Esophagus squamous epithelium (tissue), 5 donors: ENCODE measurements around the gene DNAJC22. TPM values are rescaled to one million over a fixed set of nuclear protein-coding genes. Genes with fewer than 3 reads are reported as not detected.

Experiments
- DNase-seq: peaks from one replicate; lab custom pipeline; 2025; lab: John Stamatoyannopoulos, UW
- H3K27ac ChIP-seq, 4 donors: fragments of 200-600 bp; sonication (generic); one replicate each; pipeline ENCODE4 v1.5.1; 2016 to 2019; ENCODE audit warnings: mild to moderate bottlenecking in 1 of 4
- H3K27me3 ChIP-seq, 4 donors: fragments of 200-600 bp; sonication (generic); 1 replicate in 3 of 4; 2 replicates in 1 of 4; pipeline versions ENCODE4 v1.5.1 to v1.6.0; 2017 to 2021; ENCODE audit warnings: antibody characterized with exemption in 1 of 4
- H3K36me3 ChIP-seq, 3 donors: fragments of 200-600 bp; sonication (generic); one replicate each; pipeline ENCODE4 v1.5.1; 2016 to 2019
- H3K4me1 ChIP-seq, 3 donors: fragments of 200-600 bp; sonication (generic); one replicate each; pipeline ENCODE4 v1.5.1; 2017 to 2019
- H3K4me3 ChIP-seq, 4 donors: fragments of 200-600 bp; sonication (generic); 1 replicate in 3 of 4; 2 replicates in 1 of 4; pipeline ENCODE4 v1.5.1; 2016 to 2019; ENCODE audit warnings: mild to moderate bottlenecking in 2 of 4, moderate library complexity in 1 of 4
- H3K9me3 ChIP-seq, 3 donors: fragments of 200-600 bp; sonication (generic); one replicate each; pipeline ENCODE4 v1.5.1; 2016 to 2019
- POLR2A ChIP-seq, 4 donors: fragments of 450-650 bp; IDR thresholded peaks; one replicate each; pipeline ENCODE4 v1.6.1; 2017; ENCODE audit warnings: antibody characterized with exemption in 4 of 4, mild to moderate bottlenecking in 4 of 4, moderate library complexity in 3 of 4
- WGBS, 2 donors: methylation state at CpG; one replicate each; pipeline ENCODE4 v1.1.5; 2018; 5-methylcytosine and 5-hydroxymethylcytosine counted together
- intact Hi-C: fragments of 100-400 bp; cut with DNase I; formaldehyde crosslinking; loops from one replicate; pipeline ENCODE4 v1.15.0; 2022
- total RNA-seq, 4 donors: library from RNA; depleted of rRNA; stranded (reverse); fragments of >200 nt; gene quantifications; one replicate each; pipeline ENCODE4 v1.1.0, GENCODE V29; 2016
- TF ChIP-seq, protein P1 (sequence below), 6 experiments: fragments of 450-650 bp in 4 of 6; fragments of 200-600 bp in 2 of 6; sonication (generic) in 2 of 6; IDR thresholded peaks; one replicate each; pipeline ENCODE4 v1.5.1; 2016 to 2019; ENCODE audit warnings: antibody characterized with exemption in 6 of 6, mild to moderate bottlenecking in 4 of 6, moderate library complexity in 4 of 6
- donor health status: DM: yes; HTN: yes; CAD: no.

Gene DNAJC22
- total RNA-seq, 4 donors from 2014 or later, result 0.18 to 0.53 TPM; not detected in 2

GRCh38 chr12:49322708-49323523, 23.8 kb upstream of the DNAJC22 start, which contains the start of gene TROAP:
TROAP (plus strand) TSS chr12:49323255; CDS start chr12:49323609, 354 bp downstream.
- Histone ChIP-seq H3K4me3 (peak within 1 kb of the TSS; percentile 56 to 86 (median 70)), H3K4me1 (peaks cover 8 to 19% (median 12%) of the 10 kb centered on the region in 3 donors), H3K36me3 (no peaks in the 10 kb centered on the region), H3K27ac (peak within 1 kb of the TSS; percentile 76 to 83 (median 79)), H3K9me3 (no peaks in the 10 kb centered on the region), H3K27me3 (no peaks in the 10 kb centered on the region)
- TF ChIP-seq, protein P1, sequence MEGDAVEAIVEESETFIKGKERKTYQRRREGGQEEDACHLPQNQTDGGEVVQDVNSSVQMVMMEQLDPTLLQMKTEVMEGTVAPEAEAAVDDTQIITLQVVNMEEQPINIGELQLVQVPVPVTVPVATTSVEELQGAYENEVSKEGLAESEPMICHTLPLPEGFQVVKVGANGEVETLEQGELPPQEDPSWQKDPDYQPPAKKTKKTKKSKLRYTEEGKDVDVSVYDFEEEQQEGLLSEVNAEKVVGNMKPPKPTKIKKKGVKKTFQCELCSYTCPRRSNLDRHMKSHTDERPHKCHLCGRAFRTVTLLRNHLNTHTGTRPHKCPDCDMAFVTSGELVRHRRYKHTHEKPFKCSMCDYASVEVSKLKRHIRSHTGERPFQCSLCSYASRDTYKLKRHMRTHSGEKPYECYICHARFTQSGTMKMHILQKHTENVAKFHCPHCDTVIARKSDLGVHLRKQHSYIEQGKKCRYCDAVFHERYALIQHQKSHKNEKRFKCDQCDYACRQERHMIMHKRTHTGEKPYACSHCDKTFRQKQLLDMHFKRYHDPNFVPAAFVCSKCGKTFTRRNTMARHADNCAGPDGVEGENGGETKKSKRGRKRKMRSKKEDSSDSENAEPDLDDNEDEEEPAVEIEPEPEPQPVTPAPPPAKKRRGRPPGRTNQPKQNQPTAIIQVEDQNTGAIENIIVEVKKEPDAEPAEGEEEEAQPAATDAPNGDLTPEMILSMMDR (IDR thresholded peaks at IDR 0.05), result peak in 1 of 6 experiments; percentile 26
- TF ChIP-seq POLR2A (IDR thresholded peaks at IDR 0.05), result peak in 1 of 4 donors; percentile 54
- peak; percentile 87 for DNase-seq
- WGBS, 2 donors, result 0 to 1% methylated on average over 26 to 47 of the region's 65 CpGs
- intact Hi-C loops, result no loop called here

DNA sequence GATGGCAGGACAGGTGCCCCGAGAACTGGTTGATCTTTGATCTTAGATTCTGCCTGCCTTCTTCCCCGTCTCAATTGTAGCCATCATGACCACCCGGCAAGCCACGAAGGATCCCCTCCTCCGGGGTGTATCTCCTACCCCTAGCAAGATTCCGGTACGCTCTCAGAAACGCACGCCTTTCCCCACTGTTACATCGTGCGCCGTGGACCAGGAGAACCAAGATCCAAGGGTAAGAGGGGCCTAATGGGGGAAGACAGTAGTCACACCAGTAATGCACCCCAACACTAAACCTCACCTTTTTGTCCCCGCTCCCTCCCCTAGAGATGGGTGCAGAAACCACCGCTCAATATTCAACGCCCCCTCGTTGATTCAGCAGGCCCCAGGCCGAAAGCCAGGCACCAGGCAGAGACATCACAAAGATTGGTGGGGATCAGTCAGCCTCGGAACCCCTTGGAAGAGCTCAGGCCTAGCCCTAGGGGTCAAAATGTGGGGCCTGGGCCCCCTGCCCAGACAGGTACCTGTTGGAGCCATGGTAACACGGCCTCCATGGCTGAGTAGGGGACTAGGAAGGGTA, 23.1 kb upstream of the DNAJC22 start:
- TF ChIP-seq POLR2A (IDR thresholded peaks at IDR 0.05), result no peak
- TF ChIP-seq, protein P1 (IDR thresholded peaks at IDR 0.05), result no peak
- WGBS, 2 donors, result 3 to 8% methylated on average over 13 to 17 of the region's 19 CpGs
- H3K36me3 ChIP-seq, result no peaks in the 10 kb centered on the region
- peak overlapping the region in 3 of 4 donors; percentile 48 to 76 (median 69) for H3K27ac ChIP-seq
- H3K27me3 ChIP-seq, result no peaks in the 10 kb centered on the region
- intact Hi-C loops, result no loop called here
- peaks cover 8 to 19% (median 12%) of the 10 kb centered on the region in 3 donors for H3K4me1 ChIP-seq
- DNase-seq, result no peak
- no peaks in the 10 kb centered on the region for H3K9me3 ChIP-seq
- H3K4me3 ChIP-seq, result peak overlapping the region; percentile 56 to 86 (median 70)

GRCh38 chr12:49325606-49326005, 21.1 kb upstream of the DNAJC22 start:
- H3K27me3 ChIP-seq, result peaks cover 0 to 4% (median 0%) of the 10 kb centered on the region in 4 donors
- 80% methylated on average over 1 of the region's 6 CpGs; no CpG with 5 or more reads in 1 of the 2 donors for WGBS, 2 donors
- peaks cover 0 to 8% (median 0%) of the 10 kb centered on the region in 3 donors for H3K36me3 ChIP-seq
- H3K9me3 ChIP-seq, result no peaks in the 10 kb centered on the region
- H3K4me1 ChIP-seq, result peaks cover 8 to 19% (median 12%) of the 10 kb centered on the region in 3 donors
- intact Hi-C loops, result no loop called here
- no peak for DNase-seq
- H3K27ac ChIP-seq, result no peak overlapping the region
- TF ChIP-seq POLR2A (IDR thresholded peaks at IDR 0.05), result no peak
- TF ChIP-seq, protein P1 (IDR thresholded peaks at IDR 0.05), result no peak
- H3K4me3 ChIP-seq, result no peak overlapping the region

- Histone ChIP-seq H3K27ac (no peak overlapping the region), H3K27me3 (peaks cover 0 to 19% (median 0%) of the 10 kb centered on the region in 4 donors), H3K4me3 (no peak overlapping the region), H3K9me3 (no peaks in the 10 kb centered on the region), H3K36me3 (peaks cover 0 to 8% (median 0%) of the 10 kb centered on the region in 3 donors), H3K4me1 (peaks cover 8 to 19% (median 8%) of the 10 kb centered on the region in 3 donors)
- DNase-seq, result no peak
- intact Hi-C loops, result no loop called here
- no peak for TF ChIP-seq POLR2A (IDR thresholded peaks at IDR 0.05)
- TF ChIP-seq, protein P1 (IDR thresholded peaks at IDR 0.05), result no peak
Measured at GRCh38 chr12:49327368-49327767, 19.3 kb upstream of the DNAJC22 start.

- no peaks in the 10 kb centered on the region for H3K9me3 ChIP-seq
- peaks cover 7 to 22% (median 10%) of the 10 kb centered on the region in 3 donors for H3K4me1 ChIP-seq
- no peak for DNase-seq
- no peak overlapping the region for H3K27ac ChIP-seq
- H3K4me3 ChIP-seq, result no peak overlapping the region
- intact Hi-C loops, result no loop called here
- peaks cover 0 to 24% (median 0%) of the 10 kb centered on the region in 4 donors for H3K27me3 ChIP-seq
- no peak for TF ChIP-seq POLR2A (IDR thresholded peaks at IDR 0.05)
- TF ChIP-seq, protein P1 (IDR thresholded peaks at IDR 0.05), result no peak
- 89 to 96% methylated on average over 2 of the region's 2 CpGs for WGBS, 2 donors
- H3K36me3 ChIP-seq, result peaks cover 0 to 8% (median 0%) of the 10 kb centered on the region in 3 donors
Measured at GRCh38 chr12:49327887-49328286, 18.8 kb upstream of the DNAJC22 start.
